GM21717 (cell line): ENCODE results near the gene ARSB.

ENCODE experiments used
- ATAC-seq: cut with Tn5 transposase; IDR thresholded peaks from one replicate; pipeline ENCODE4 v1.9.1; 2021; ENCODE audit warnings: mild to moderate bottlenecking, moderate library complexity; ENCODE audit not compliant: unreplicated experiment

Gene ARSB

DNA sequence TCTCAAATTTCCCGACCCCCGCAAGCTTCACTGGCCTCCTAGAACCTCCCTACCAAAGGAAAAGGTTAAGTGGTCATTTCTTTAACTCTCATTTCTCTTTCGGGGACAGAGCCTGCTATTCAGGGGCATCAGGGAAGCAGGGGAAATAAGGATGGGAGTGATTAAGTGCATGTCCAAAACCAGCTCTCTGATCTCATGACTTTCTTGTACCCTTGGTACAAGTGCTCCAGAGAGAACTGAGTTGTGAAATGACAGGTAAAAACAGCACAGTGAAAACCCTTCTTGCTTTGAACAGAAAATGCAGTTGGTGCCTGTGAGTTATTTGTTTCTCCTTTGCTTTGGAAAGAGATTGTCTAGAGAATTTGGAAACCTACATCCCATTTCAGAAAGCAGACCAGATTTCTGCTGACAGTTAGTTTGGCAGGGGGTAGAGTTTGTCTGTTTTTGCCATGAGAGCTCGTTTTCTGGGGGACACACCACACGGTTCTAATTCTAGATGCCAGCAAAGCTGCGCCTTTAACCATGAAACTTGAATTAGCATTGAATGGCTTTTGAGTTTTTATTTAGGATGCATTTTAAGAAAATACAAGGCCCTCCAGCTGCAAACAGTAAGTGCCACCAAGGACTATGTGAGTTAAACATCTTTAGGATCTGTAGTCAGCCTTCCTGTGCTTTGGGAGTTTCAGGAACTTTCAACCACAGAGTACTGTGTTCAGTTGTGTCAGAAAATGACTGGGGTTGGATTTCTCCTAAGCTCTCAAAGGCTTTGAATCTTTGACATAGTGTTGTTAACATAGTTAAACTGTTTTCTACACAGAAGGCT lies 174.8 kb downstream of the ARSB start:
- no peak for ATAC-seq

- no peak for ATAC-seq
Observed at GRCh38 chr5:78809444-78809843, 175.7 kb downstream of the ARSB start.

DNA sequence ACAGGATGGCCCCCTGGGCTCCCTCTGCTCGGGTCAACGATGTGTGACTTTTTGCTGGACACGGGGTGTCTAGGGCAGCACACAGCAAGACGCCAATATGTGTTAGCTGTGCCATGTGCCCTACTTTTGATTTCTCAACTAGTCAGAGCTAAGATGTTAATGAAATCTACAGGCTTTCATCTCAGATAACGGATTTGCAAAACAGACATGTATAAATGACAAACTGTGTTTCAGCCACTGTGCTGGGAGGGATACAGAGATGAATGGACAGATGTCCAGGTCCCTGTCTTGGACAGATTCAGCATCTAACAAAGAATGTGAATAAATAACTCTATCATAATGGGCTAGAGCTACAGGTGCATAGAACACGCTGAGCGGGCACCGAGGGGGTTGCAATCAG lies 176.3 kb downstream of the ARSB start:
- no peak for ATAC-seq

- ATAC-seq: no peak
Observed at GRCh38 chr5:78808380-78808779, 176.7 kb downstream of the ARSB start.

DNA sequence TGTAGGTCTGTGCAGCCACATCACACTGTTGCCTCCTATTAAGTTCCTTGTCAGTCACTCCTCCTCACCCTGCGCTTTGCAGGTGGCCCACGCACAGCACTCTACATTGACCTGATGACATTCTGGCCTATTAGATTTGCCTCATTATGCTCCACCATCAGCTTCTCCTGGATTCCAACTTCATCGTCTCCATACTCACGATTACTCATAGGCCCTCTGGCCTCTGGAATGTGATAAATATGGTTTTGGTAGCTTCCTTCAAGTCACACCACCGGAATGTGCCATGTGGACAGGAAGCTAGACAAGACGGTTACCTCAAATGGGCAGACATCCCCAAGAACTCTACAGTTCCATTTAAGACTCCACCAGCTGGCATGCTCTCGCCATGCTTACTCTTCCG lies 178.6 kb downstream of the ARSB start:
- no peak for ATAC-seq

GRCh38 chr5:78805474-78806124 lies 179.5 kb downstream of the ARSB start:
- no peak for ATAC-seq

DNA sequence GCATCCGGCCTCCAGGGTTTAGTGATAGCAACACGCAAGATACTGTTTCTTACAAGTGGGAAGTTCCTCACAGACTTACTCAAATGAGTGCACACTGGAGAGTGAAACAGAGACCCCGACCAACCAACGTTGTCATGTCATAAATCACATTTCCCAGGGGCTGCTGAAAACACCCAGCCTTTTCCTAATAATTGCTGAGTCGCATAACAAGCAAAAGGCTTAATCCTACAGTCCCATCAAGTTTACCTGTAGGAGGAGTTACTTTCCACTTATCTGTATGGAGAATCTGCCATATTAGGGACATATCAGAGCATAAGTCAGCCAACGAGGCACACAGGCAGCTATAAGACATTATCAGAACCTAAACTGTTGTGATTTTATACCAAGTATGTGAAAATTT lies 180.1 kb downstream of the ARSB start:
- no peak for ATAC-seq

DNA sequence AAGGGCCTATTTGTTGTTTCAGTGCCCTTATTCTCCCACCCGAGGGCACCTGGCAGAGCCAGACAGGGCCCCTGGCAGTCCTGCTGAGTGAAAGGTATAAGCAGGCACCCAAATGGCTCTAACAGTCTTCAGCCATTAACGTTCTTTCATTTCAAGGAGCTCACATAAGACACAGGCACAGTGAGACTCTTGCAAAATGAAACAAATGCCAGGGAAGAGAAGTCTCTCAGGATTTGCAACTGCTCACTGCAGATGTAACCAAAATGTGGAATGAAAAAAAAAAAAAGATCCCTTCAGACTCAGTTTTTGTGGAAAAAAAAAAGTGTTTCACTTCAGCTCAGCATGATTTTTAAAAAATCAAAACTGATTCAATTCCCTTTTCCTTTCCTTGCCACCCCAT lies 181.2 kb downstream of the ARSB start:
- ATAC-seq: no peak

DNA sequence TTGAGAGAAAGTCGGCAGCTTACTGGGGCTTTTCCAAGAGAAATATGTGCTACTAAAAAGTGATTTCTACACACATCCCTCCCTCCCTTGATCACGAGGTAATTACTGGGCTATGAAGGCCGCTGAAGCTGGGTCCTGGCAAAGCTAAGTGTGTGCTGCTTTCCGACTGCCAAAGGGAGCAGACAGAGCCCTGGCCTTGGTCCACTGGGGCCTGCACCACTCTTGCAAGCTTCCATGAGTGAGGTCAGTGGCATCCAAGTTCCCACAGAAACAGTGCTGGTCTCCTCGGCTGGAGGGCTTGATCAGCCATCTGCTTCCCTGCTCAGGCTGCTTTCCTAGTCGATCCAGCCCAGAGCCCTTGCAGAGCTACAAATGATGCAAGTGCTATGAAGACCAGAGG lies 181.8 kb downstream of the ARSB start:
- no peak for ATAC-seq

GRCh38 chr5:78801413-78801812 lies 183.7 kb downstream of the ARSB start:
- no peak for ATAC-seq

DNA sequence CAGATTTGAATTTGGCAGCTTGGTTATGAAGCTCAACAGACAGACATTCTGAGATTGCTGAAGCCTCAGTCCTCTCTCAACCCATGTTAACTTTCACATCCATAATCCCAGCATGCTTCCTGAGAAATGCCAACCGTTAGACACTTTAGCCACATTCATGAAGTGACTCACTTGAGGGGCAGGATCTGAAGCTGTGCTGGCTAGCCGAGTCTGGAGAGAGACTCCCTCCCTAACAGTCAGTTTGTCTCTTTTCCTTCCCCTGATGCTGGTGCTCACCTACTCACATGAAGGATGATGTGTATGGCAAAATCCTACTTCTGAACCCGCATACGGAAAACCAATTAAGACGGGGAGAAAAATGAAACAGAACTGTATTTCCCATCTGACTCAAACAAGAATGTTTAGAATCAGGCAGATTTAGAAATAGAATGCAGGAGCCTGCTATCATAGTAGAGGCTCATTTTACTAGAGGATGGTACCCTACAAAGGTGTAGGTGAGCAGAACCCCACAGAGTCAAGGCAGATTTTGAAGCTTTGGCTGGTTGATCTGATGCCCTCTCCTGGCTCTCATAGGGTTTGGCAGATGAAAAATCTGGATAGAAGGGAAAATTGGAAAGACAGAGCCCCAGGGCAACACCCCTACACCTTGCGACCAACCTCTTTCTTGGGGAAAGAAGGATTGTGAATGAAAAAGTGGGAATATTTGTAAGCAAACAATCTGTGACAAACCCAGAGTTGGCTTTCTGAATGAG lies 185.7 kb downstream of the ARSB start:
- no peak for ATAC-seq

GRCh38 chr5:78798673-78799029 lies 186.5 kb downstream of the ARSB start:
- no peak for ATAC-seq

GRCh38 chr5:78797936-78798672 lies 187.0 kb downstream of the ARSB start:
- no peak for ATAC-seq

GRCh38 chr5:78795757-78796156 lies 189.4 kb downstream of the ARSB start:
- no peak for ATAC-seq

DNA sequence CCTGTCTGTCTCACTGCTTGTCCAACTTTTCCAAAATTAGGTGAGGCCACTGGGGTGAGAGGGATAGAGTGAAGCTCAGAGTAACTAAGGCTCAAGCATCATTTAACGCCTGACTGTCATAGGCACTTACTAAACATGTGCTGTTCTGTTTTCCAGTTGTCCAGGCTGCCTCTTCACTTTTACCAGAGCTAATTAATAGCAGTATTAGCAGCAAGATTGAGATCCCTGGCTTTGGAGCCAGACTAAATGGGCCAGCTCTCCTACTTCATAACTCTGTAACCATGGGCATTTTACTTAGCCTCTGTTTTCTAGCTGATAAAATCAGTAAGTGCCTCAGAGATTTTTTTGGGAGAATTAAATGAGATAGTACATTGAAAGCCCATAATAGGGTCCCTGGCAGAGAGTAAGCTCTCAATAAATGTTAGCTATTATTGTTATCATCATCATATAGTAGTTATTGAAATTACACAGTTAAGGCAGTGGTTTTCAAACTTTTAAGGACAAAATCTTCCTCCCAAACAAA lies 190.4 kb downstream of the ARSB start:
- ATAC-seq: no peak

DNA sequence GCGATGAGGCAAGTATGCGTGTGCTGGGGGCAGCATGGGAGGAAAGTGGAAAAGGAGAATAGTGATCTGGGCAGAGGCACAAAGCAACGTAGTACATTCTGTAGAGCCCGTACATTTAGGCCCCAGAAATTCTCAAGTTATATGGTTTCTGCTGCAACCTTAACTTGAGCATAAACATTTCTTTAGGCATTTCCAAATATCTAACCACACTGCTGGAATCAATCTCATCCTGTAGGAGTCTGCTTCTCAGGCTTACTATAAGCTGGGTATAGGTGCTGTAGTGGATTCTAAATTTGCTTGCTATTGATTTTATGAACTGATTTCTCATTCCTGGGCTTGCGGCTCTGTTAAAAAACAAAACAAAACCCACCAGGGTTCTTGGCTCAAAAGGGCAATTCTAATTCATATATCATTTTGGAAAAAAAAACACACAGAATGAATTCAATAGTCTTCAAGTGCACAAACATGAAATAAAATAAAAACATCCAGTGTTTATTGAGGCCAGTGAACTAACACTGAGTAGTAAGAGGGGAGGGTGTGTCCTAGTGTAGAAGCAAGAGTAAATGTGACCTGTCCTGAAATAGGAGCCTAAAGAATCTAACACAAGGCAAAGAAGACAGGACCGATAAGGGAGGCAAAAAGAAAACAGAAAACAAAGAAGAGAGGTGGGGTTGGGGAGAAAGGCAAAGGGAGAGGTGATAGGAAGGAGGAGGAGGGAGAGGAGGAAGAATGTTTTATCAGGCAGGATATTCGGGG lies 191.0 kb downstream of the ARSB start:
- ATAC-seq: no peak

- no peak for ATAC-seq
Observed at GRCh38 chr5:78792345-78793055, 192.6 kb downstream of the ARSB start.

DNA sequence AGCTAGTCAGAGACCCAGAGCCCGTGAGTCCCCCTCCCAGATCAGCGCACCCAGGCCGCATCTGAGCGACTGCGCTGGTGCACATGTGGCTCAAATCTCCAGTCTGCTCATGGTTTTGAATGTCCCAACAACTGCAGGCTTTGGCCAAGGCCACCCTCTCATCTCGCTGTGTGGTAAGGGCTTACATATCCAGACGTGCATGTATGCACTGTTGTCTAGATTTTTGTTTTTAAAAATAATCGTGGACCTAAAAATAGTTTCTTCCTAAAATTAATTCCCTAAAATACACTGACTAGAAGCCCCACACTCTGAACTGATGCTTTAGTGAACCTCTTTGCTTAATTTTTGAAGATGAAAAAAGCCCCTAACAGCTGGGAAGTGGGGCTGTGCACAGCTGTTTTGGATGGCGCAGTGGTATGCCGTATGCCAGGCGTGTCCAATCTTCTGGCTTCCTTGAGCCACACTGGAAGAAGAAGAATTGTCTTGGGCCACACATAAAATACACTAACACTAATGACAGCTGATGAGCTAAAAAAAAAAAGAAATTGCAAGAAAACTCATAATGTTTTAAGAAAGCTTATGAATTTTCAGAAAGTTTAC lies 193.5 kb downstream of the ARSB start:
- no peak for ATAC-seq

DNA sequence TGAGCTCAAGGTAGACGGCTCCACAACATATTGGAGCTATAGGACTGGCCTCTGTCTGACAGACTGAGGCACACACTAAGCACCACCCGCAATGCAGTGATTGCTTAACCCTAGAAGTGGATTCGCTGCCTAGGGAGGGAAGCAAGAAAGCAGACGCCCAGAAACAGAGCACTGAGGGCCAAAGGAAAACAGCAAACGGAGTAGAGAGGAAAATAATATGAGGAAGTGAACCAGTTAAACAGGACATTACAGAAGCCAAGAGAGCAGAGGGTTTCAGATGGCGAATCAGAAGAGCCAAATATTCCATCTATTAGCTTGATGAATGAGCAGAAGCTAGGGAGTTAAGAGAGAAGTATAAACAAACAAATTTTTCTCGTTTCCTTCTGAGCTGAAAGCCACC lies 197.3 kb downstream of the ARSB start:
- no peak for ATAC-seq
